Measurements from ENCODE around the gene ASS1.
"Not testable (repeated sequence)": the region's sequence is repeated elsewhere in the genome, so short reads cannot be mapped to it uniquely, and the experiment has no call there.

The ASS1 gene

GRCh38 chr9:130433168-130433946 lies 11.4 kb upstream of the ASS1 start:
- Histone ChIP-seq H3K27ac (ENCODE audit: low read depth, low read length) (no peak overlapping the region), H3K79me2 (ENCODE audit: control insufficient read depth, low read length) (no peaks in the 10 kb centered on the region), H3K27me3 (ENCODE audit: control insufficient read depth, low read length) (no peaks in the 10 kb centered on the region), H3K4me1 (ENCODE audit: control insufficient read depth, low read length) (no peaks in the 10 kb centered on the region), H3F3A (ENCODE audit: control insufficient read depth, insufficient read depth) (no peaks in the 10 kb centered on the region), H3K9me3 (ENCODE audit: control insufficient read depth, insufficient read depth, low read length) (no peaks in the 10 kb centered on the region), H3K9me2 (replicated peaks; ENCODE audit: control insufficient read depth, low read length) (no peaks in the 10 kb centered on the region), H3K36me3 (ENCODE audit: control insufficient read depth, low read length) (no peaks in the 10 kb centered on the region), H4K20me1 (ENCODE audit: control insufficient read depth, insufficient read depth, low read depth, low read length) (no peaks in the 10 kb centered on the region), H3K4me3 (ENCODE audit: low read length) (no peak overlapping the region), H3K4me2 (ENCODE audit: low read length) (no peak overlapping the region)
- no peak for TF ChIP-seq EZH2phosphoT487 (IDR thresholded peaks at IDR 0.05; ENCODE audit: borderline replicate concordance, low read length)
- no peak for TF ChIP-seq CTCF (IDR thresholded peaks at IDR 0.05; ENCODE audit: low read depth, low read length, poor library complexity, severe bottlenecking)

DNA sequence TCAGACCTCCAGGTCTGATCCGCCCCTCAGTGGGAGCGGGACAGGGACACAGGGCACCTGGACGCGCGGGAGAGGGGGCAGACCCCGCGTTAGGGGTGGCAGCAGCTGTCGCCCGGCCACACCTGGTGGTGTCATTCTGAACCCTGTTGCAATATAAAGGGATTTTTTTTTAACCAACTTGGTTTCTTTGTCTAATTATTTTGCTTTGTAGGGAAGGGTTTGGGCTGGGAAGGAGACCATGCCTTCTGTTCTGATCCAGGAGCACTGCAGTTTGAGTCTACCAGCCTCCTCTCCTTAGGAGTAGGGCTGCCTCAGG lies 10.9 kb upstream of the ASS1 start:
- no peaks in the 10 kb centered on the region for H3K4me1 ChIP-seq (ENCODE audit: control insufficient read depth, low read length)
- no peak overlapping the region for H3K4me3 ChIP-seq (ENCODE audit: low read length)
- no peak overlapping the region for H3K27ac ChIP-seq (ENCODE audit: low read depth, low read length)
- H4K20me1 ChIP-seq (ENCODE audit: control insufficient read depth, insufficient read depth, low read depth, low read length): no peaks in the 10 kb centered on the region
- no peaks in the 10 kb centered on the region for H3K27me3 ChIP-seq (ENCODE audit: control insufficient read depth, low read length)
- no peaks in the 10 kb centered on the region for H3K36me3 ChIP-seq (ENCODE audit: control insufficient read depth, low read length)
- H3K79me2 ChIP-seq (ENCODE audit: control insufficient read depth, low read length): no peaks in the 10 kb centered on the region
- no peaks in the 10 kb centered on the region for H3K9me3 ChIP-seq (ENCODE audit: control insufficient read depth, insufficient read depth, low read length)
- no peaks in the 10 kb centered on the region for H3K9me2 ChIP-seq (replicated peaks; ENCODE audit: control insufficient read depth, low read length)
- no peak for TF ChIP-seq EZH2phosphoT487 (IDR thresholded peaks at IDR 0.05; ENCODE audit: borderline replicate concordance, low read length)
- no peak for TF ChIP-seq CTCF (IDR thresholded peaks at IDR 0.05; ENCODE audit: low read depth, low read length, poor library complexity, severe bottlenecking)
- no peaks in the 10 kb centered on the region for H3F3A ChIP-seq (ENCODE audit: control insufficient read depth, insufficient read depth)
- no peak overlapping the region for H3K4me2 ChIP-seq (ENCODE audit: low read length)

DNA sequence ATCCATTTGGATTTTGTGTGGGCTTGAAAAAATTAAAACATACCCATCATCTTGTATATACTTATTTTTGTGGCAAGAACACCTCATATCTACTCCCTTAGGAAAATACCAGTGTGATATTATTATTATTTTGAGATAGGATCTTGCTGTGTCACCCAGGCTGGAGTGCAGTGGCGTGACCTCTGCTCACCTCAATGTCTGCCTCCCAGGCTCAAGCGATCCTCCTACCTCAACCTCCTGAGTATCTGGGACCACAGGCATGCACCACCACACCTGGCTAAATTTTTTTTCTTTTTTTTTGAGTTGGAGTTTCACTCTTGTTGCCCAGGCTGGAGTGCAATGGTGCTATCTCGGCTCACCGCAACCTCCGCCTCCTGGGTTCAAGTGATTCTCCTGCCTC lies 10.1 kb upstream of the ASS1 start:
- not testable (repeated sequence) for H3K36me3 ChIP-seq (ENCODE audit: control insufficient read depth, low read length); H3K79me2 ChIP-seq (ENCODE audit: control insufficient read depth, low read length); H3K9me3 ChIP-seq (ENCODE audit: control insufficient read depth, insufficient read depth, low read length); H3K27ac ChIP-seq (ENCODE audit: low read depth, low read length); H3K4me1 ChIP-seq (ENCODE audit: control insufficient read depth, low read length); H3K4me2 ChIP-seq (ENCODE audit: low read length); H3K27me3 ChIP-seq (ENCODE audit: control insufficient read depth, low read length); H4K20me1 ChIP-seq (ENCODE audit: control insufficient read depth, insufficient read depth, low read depth, low read length); H3F3A ChIP-seq (ENCODE audit: control insufficient read depth, insufficient read depth); H3K4me3 ChIP-seq (ENCODE audit: low read length); H3K9me2 ChIP-seq (replicated peaks; ENCODE audit: control insufficient read depth, low read length)

- H3F3A ChIP-seq (ENCODE audit: control insufficient read depth, insufficient read depth): no peaks in the 10 kb centered on the region
- no peaks in the 10 kb centered on the region for H3K4me1 ChIP-seq (ENCODE audit: control insufficient read depth, low read length)
- TF ChIP-seq EZH2phosphoT487 (IDR thresholded peaks at IDR 0.05; ENCODE audit: borderline replicate concordance, low read length) (no peak), CTCF (IDR thresholded peaks at IDR 0.05; ENCODE audit: low read depth, low read length, poor library complexity, severe bottlenecking) (no peak)
- H3K4me3 ChIP-seq (ENCODE audit: low read length): no peak overlapping the region
- peaks cover 8% of the 10 kb centered on the region; the same call in 1 of the 2 replicates for H3K9me3 ChIP-seq (ENCODE audit: control insufficient read depth, insufficient read depth, low read length)
- H3K27ac ChIP-seq (ENCODE audit: low read depth, low read length): no peak overlapping the region
- H3K36me3 ChIP-seq (ENCODE audit: control insufficient read depth, low read length): no peaks in the 10 kb centered on the region
- H3K4me2 ChIP-seq (ENCODE audit: low read length): no peak overlapping the region
- H3K9me2 ChIP-seq (replicated peaks; ENCODE audit: control insufficient read depth, low read length): no peaks in the 10 kb centered on the region
- no peaks in the 10 kb centered on the region for H3K79me2 ChIP-seq (ENCODE audit: control insufficient read depth, low read length)
- H3K27me3 ChIP-seq (ENCODE audit: control insufficient read depth, low read length): no peaks in the 10 kb centered on the region
- no peaks in the 10 kb centered on the region for H4K20me1 ChIP-seq (ENCODE audit: control insufficient read depth, insufficient read depth, low read depth, low read length)
Measured at GRCh38 chr9:130437011-130437789, 7.6 kb upstream of the ASS1 start.
